Fibroblast of skin of right quadriceps (primary cell): ENCODE results near the gene RASGEF1B.

Experiments
- DNase-seq: peaks from one replicate; pipeline ENCODE4 v3.0.0-alpha.2; 2013

Gene RASGEF1B

DNA sequence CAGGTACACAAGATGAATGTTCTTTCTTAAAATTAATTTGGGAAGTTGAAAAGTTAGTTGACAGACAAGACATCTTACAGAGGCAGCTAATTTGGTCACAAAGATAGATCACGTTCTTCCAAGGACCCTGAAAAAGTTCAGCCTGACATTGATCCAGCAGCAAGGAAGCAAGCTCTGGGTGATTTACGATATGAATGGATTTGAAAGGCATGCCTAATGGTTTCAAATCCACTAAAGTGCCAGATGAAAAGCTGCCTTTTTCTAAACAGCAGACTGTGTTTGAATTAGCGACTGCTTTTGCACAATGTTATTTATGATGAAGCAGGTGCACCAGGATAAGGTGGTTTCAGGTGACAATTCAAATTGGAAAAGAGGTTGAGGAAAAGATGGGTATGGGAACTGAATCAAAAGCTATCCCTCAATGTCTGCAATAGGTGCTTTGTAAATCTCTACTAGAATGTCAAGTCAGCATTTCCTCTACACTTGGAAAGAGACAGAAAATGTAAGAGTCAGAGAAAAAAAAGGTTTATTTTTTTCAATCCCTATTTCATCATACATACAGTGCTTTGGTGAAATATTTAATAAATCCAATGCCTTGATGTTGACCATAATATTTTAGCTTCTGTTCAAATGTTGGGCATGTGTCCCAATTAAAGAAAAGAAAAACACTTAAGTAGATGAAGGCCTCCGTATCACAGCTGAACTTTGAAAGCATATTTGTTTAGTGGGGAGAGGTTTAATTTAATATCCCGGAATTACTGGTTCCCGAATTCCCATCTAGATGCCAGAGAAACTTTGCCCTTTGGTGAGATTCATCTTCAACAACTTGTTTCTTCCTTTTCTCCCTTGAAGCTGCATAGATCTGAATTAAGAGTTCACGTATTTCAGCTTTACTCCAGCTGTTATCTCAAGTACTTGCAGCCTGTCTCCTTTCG is 6.0 kb downstream of the RASGEF1B start:
- DNase-seq: no peak

DNA sequence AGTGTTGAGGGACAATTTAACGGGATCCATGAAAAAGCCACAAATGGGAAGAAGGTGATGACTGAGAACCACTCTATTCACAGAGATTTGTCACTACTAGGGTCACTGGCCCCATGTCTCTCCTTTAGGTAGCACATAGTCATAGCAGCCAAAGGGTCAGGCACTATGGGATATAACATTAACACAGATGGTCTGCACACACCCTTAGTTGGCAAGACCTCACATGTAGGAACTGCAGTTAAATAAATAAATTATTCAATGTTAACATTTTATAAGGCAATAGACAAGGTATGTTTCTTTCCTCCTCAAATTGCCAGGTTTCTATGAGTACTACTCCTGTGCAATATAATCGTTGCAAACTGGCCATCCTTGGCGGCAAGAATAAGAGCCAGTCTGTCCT is 10.9 kb downstream of the RASGEF1B start:
- DNase-seq: no peak

- no peak for DNase-seq
Measured at GRCh38 chr4:81460191-81460701, 11.5 kb downstream of the RASGEF1B start.

- no peak for DNase-seq
Measured at GRCh38 chr4:81459228-81459627, 12.5 kb downstream of the RASGEF1B start.

GRCh38 chr4:81457921-81458520 is 13.7 kb downstream of the RASGEF1B start:
- no peak for DNase-seq

GRCh38 chr4:81457345-81457744 is 14.4 kb downstream of the RASGEF1B start:
- no peak for DNase-seq

DNA sequence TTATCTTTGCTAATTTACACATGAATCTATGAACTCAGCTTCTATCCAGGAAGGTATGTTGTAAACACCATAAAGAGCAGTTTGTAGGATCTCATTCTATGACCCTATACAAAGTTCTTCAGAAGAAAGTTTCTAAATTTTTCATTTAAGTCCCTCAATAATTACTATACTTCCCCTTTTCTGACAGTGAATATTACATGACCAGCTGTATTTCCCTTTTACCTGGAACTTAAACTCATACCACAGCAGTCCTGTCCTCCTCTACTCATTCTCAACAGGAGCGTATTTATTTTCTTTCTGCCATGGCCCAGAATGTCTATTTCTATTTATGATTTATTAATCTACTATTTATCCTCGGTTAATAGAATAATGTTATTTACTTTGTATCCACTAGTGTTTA is 15.8 kb downstream of the RASGEF1B start:
- no peak for DNase-seq

DNA sequence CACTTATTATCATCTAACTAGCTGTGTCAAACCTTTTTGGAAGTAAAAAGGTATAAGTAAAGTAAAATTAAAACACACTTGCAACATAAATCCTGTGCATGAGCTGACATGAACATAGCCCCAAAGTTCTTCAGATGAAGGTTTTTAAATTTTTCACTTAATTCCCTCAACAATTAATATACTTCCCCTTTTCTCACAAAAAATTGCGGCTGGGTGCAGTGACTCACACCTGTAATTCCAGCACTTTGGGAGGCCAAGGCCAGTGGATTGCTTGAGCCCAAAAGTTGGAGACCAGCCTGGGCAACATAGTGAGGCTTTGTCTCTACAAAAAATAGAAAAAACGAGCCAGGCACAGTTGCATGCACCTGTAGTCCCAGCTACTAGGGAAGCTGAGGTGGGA is 16.8 kb downstream of the RASGEF1B start:
- no peak for DNase-seq

- DNase-seq: no peak
Measured at GRCh38 chr4:81454499-81454898, 17.2 kb downstream of the RASGEF1B start.

- no peak for DNase-seq
Measured at GRCh38 chr4:81453024-81453423, 18.7 kb downstream of the RASGEF1B start.

GRCh38 chr4:81452452-81453006 is 19.2 kb downstream of the RASGEF1B start:
- DNase-seq: no peak

DNA sequence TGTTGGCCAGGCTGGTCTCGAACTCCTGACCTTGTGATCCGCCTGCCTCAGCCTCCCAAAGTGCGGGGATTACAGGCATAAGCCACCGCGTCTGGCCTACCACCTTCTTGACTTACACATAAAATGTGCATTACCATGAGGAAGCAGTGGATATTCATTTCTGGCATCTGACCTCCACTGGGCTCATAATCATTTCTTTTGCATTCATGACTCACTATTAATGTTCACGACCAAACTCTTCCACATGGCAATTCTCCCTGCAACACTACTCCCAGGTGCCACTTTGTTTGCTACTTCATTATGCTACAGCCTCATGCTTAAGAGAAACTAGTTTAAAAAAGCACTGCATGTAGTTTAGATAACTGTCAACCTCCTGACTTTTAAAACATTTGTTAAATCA is 22.7 kb downstream of the RASGEF1B start:
- DNase-seq: no peak

DNA sequence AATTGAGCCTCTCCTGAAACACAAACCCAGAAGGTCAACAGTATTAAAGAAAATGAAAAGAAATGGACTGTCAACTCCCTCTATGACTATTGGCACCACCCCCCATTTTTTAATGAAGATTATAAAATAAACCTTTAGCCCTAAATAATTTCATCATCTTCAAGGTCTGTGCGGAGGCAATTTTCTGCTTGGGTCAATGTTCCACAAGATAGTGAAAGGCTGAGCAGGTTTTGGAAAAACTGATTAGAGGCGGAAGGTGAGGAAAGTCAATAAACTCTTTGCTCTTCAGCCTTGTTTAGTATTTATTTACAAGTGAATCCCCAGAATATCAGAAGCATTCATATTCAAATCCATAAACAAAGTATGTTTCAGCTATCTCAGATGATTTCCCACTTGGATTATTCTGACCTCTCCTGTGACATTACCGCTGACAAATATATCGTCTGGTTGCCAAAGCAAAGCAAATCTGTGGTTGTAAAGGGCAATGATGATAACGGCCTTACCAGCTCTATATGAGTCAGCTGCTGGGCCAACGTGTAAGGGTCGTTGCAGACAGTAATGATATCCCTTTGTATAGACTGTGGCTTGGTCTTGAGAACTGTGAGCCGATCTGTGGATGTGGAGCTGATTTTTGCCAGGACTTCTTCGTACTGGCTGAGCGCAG is 24.0 kb downstream of the RASGEF1B start:
- no peak for DNase-seq

DNA sequence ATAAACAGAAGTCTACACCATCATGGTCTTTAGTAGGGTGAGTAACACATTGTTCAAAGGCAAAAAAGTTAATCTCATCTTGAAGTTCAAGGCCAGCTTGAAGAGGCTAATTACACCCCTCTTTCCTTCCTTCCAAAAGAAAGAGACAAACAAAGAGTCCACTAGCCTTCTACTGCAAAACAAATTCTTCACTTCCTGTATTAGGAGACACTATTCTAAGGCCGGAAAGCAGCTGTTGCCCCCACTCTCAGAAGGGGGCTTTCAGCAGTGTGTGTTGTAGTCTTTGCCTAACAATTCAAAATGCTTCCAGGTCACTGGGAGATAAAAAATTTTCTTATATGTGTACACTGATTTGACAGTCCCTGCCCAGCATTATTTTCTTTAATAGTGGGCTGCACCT is 25.1 kb downstream of the RASGEF1B start:
- no peak for DNase-seq

GRCh38 chr4:81445196-81445595 is 26.5 kb downstream of the RASGEF1B start:
- no peak for DNase-seq

DNA sequence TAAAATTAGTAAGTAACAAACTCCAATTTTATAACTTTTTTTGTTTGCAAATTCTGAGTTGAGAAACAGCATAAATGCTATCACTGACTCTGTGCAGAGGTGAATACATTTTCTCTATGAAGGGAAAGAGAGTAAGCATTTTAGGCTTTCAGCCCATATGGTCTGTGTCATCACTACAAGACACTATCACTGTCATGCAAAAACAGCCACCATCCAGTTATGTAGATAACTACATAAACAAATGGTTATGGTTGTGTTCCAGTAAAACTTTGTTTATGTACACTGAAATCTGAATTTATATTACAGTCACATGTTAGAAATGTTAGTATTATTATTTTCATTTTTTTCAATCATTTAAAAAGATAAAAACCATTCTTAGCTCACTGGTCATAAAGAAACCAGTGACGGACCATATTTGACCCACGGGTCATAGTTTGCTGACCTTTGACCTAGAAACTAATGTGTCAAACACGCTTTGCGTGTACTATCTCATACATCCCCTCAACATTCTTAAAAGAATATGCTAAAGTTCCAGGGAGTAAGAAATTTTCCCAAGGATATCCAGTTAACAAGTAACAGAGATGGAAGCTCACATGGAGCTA is 29.1 kb downstream of the RASGEF1B start:
- DNase-seq: no peak

- no peak for DNase-seq
Measured at GRCh38 chr4:81440949-81441348, 30.8 kb downstream of the RASGEF1B start.

DNA sequence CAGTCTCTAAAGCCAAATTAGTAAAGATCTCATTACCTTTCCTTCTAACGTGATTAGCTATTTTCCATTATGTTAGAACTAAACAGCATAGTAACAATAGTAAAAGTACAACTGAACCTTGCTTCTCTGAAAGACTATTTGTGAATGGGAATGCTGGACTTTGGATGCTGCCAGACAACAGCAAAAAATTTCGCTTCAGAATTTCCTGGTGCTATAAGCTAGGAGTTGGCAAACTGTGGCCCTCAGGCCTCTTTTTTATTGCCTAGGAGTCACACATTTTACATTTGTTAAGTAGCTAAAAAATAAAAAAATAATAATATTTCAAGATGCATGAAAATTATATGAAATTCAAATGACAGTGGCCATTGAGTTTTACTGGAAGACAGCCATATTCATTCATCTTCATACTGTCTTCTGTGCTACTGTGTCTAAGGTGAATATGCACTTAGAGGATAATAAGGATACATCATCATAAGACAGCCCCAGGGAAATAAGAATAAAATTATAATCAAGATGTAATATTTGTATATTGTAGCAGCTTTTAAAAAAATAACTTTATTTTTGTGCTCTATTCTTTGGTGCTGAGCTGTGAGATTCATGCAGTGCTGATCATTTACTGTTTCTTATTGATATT is 34.6 kb downstream of the RASGEF1B start:
- no peak for DNase-seq

DNA sequence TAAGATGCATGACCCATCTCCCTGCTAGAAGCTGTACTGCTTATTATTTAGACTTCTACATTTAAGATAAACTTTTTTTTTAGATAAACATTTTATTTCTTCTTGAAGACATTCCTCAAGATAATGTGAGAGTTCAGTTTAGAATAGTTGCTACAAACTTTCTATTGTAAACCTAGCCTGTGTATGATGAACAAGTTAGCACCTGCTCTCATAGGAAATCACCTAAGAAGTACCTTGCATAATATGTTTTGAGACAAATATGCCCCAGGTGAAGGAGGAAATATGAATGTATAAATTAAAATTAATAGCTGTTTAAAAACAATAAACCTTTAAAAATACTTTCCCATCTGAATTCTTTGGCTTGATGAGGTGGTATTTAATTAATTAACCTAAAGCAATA is 35.6 kb downstream of the RASGEF1B start:
- DNase-seq: no peak

DNA sequence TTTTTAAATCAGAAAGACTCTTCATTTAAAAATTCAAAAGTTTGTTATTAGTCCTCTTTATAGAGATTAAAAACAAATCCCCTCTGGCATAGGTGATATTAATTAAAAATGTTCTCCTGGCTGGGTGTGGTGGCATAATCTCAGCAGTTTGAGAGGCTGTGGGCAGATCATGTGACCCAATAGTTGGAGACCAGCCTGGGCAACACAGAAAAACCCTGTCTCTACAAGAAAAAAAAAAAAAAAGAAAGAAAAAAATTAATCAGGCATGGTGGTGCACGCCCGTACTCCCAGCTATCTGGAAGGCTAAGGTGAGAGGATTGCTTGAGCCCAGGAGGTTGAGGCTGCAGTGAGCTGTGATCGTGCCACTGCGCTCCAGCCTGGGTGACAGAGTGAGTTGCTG is 38.9 kb downstream of the RASGEF1B start:
- no peak for DNase-seq

GRCh38 chr4:81431971-81432370 is 39.7 kb downstream of the RASGEF1B start:
- DNase-seq: no peak

DNA sequence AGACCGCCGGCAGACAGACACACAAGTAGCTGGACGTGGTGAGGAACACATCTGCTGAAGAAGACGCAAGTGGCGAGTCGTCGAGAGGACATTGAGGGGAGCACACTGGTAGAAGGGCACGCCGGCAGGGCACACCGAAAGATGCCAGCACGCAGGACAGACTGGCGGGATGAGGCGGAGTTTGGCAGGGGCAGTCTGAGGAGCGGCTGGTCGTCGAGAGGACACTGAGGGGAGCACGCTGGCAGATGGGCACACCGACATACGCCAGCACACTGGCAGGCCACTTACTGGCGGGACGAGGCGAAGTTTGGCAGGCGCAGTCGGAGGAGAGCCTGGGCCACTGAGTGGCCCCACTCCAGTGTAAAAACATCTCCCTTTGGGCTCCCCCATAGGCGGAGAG is 42.1 kb downstream of the RASGEF1B start:
- no peak for DNase-seq
